Dendritic cell treated with granulocyte-macrophage colony-stimulating factor and Interleukin-4, amounts not matched to agents 40 ng/mL and 50 ng/mL, for 4 days (primary cell): Measurements from ENCODE around the gene VIL1.

Experiments
- H3K27ac Mint-ChIP-seq: one replicate; pipeline ENCODE4 v1.8.0; 2022; ENCODE audit warnings: mild to moderate bottlenecking, mixed read lengths
- H3K27me3 Mint-ChIP-seq: one replicate; pipeline ENCODE4 v1.8.0; 2022; ENCODE audit warnings: mild to moderate bottlenecking, mixed read lengths
- H3K36me3 Mint-ChIP-seq: one replicate; pipeline ENCODE4 v1.8.0; 2022; ENCODE audit warnings: low read depth, mixed read lengths
- H3K4me1 Mint-ChIP-seq: one replicate; pipeline ENCODE4 v1.8.0; 2022; ENCODE audit warnings: low read depth, mixed read lengths
- H3K4me3 Mint-ChIP-seq: one replicate; pipeline ENCODE4 v1.8.0; 2022; ENCODE audit warnings: mild to moderate bottlenecking, moderate library complexity, mixed read lengths
- H3K9me3 Mint-ChIP-seq: one replicate; pipeline ENCODE4 v1.8.0; 2022; ENCODE audit warnings: mixed read lengths
- intact Hi-C: fragments of 100-400 bp; cut with micrococcal nuclease; formaldehyde crosslinking; loops from one replicate; pipeline ENCODE4 v1.15.0; 2022

Gene VIL1

DNA sequence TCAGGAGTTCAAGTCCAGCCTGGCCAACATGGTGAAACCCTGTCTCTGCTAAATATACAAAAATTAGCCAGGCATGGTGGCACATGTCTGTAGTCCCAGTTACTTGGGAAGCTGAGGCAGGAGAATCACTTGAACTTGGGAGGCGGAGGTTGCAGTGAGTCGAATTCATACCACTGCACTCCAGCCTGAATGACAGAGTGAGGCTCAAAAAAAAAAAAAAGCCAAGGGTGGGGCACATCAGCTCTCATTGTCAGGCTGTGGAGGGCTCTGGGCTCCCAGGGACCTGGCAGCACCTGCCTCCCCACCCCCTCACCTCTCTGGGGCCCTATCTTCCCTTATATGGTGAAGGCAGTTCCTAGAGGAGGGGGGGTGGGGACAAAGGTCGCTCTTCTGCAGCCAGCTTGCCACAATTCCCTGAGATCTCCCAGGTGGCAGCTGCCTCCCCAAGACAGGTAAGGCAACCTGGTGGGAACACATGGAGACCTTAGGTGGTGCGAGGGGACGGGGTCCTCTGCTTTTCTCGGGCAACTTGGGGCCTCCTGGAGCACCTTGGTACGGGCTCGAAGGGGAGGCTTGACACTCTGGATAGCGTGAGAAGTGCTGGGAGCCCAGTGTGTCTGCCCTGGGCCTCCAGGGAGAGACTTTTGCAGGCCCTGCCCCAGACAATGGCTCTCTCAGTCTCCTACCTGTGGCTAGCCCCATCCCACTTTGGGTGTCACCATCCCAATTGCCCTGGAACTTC, at the start of gene VIL1:
Gene VIL1 (plus strand): TSS at position 407 of the 742 bp plus-strand sequence. CDS start 4,656 bp downstream, outside the sequence.
- no peaks in the 10 kb centered on the region for H3K36me3 Mint-ChIP-seq
- peaks cover 8% of the 10 kb centered on the region for H3K4me1 Mint-ChIP-seq
- no peaks in the 10 kb centered on the region for H3K27me3 Mint-ChIP-seq
- H3K9me3 Mint-ChIP-seq = no peaks in the 10 kb centered on the region
- no peak within 1 kb of the TSS for H3K27ac Mint-ChIP-seq
- no peak within 1 kb of the TSS for H3K4me3 Mint-ChIP-seq
- intact Hi-C loops = loop anchor here (10.0 kb wide), 1 partner anchor 216 kb away; no protein-coding TSS in a partner anchor

DNA sequence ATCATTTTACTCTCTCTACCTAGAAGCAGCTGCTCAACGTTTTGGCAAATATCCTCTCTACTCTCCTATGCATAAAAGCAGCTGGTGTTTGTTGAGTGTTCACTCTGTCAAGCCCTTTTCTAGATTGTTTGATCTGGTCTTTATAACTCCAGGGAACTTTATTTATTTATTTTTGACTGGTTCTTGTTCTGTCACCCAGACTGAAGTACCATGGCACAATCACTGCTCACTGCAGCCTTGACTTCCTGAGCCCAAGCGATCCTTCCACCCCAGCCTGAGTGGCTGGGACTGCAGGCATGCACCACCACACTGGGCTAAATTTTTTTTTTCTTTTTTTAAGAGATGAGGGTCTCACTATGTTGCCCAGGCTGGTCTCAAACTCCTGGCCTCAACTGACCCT, 49.6 kb upstream of the VIL1 start:
- Mint-ChIP-seq H3K36me3 (no peaks in the 10 kb centered on the region), H3K4me3 (no peak overlapping the region), H3K27me3 (no peaks in the 10 kb centered on the region), H3K9me3 (no peaks in the 10 kb centered on the region), H3K4me1 (peaks cover 67% of the 10 kb centered on the region), H3K27ac (peak overlapping the region; percentile 98)
- intact Hi-C loops = loop anchor here (5.0 kb wide), 1 partner anchor 77 kb away; the partner anchor contains the start of gene TMBIM1

DNA sequence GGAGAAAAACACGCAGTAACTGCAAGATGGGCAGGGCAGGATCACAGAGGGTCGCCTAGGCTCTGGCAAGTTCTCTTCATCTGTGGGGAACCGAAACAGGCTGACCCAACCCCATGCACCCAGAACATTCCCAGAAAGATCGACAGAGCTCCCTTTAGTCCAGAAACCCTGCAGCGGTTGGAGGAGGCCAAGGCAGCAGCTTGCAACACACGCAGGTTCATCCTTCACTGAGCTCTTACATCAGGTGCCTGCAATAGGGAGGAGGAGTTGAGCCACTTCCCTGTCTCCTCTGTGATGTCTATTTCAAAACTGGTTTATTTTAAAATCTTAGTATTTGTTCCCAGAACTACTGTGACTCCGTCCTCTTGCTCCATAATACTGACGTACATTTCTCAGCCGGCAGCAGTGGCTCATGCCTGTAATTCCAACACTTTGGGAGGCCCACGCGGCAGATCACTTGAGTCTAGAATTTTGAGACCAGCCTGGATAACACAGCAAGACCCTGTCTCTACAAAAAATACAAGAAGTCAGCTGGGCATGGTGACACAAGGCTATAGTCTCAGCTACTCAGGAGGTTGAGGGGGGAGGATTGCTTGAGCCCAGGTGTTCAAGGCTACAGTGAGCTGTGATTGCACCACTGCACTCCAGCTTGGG, 48.4 kb upstream of the VIL1 start:
- Mint-ChIP-seq H3K4me3 (peak overlapping the region; percentile 13), H3K27me3 (no peaks in the 10 kb centered on the region), H3K9me3 (no peaks in the 10 kb centered on the region), H3K27ac (peak overlapping the region; percentile 98), H3K4me1 (peaks cover 59% of the 10 kb centered on the region), H3K36me3 (no peaks in the 10 kb centered on the region)
- intact Hi-C loops = no loop called here

DNA sequence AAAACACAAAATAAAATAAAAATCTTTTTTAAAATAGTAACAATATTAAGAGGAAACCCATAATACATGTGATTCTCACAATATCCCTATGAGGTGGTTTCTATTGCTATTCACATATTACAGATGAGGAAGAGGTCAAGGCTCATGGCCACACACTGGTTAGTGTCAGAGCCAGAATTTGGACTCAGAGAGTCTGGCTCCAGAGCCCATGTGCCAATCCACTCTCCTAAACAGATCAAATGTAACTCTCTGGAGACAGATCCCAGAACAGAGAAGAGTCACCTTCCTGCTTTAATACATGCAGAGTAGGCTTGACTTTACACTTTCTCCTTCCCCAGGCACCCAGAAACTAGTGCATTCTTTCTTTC, 47.0 kb upstream of the VIL1 start:
- H3K4me1 Mint-ChIP-seq = peaks cover 49% of the 10 kb centered on the region
- H3K27me3 Mint-ChIP-seq = no peaks in the 10 kb centered on the region
- no peak overlapping the region for H3K4me3 Mint-ChIP-seq
- no peaks in the 10 kb centered on the region for H3K36me3 Mint-ChIP-seq
- intact Hi-C loops = no loop called here
- H3K27ac Mint-ChIP-seq = peak overlapping the region; percentile 6
- H3K9me3 Mint-ChIP-seq = no peaks in the 10 kb centered on the region

DNA sequence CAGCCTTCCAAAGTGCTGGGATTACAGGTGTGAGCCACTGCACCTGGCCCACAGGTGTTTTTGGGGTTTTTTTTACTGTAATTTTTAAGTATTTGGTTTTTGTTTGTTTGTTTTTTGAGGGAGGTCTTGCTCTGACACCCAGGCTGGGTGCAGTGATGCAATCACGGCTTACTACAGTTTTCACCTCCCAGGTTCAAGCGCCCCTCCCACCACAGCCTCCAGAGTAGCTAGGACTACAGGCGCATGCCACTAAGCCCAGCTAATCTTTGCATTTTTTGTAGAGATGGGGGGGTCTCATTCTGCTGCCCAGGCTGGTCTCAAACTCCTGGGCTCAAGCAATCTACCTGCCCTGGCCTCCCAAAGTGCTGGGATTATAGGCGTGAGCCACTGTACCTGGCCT, 44.1 kb upstream of the VIL1 start:
- Mint-ChIP-seq H3K9me3 (no peaks in the 10 kb centered on the region), H3K36me3 (no peaks in the 10 kb centered on the region), H3K4me3 (no peak overlapping the region), H3K4me1 (peaks cover 41% of the 10 kb centered on the region), H3K27me3 (no peaks in the 10 kb centered on the region), H3K27ac (no peak overlapping the region)
- intact Hi-C loops = no loop called here

DNA sequence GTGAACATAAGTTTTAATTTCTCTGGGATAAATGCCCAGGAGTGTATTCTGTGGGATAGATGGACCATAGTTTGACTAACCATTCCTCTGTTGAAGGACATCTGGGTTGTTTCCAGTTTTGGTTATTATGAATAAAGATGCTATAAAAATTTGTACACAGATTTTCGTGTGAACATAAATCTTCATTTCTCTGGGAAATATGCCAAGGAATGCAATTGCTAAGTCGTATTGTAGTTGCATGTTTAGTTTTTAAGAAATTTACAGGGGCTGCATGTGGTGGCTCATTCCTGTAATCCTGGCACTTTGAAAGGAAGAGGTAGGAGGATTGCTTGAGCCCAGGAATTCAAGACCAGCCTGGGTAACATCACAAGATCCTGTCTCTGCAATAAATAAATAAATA, 43.7 kb upstream of the VIL1 start:
- Mint-ChIP-seq H3K4me3 (no peak overlapping the region), H3K9me3 (no peaks in the 10 kb centered on the region), H3K27me3 (no peaks in the 10 kb centered on the region), H3K27ac (no peak overlapping the region), H3K36me3 (no peaks in the 10 kb centered on the region), H3K4me1 (peaks cover 41% of the 10 kb centered on the region)
- intact Hi-C loops = no loop called here

DNA sequence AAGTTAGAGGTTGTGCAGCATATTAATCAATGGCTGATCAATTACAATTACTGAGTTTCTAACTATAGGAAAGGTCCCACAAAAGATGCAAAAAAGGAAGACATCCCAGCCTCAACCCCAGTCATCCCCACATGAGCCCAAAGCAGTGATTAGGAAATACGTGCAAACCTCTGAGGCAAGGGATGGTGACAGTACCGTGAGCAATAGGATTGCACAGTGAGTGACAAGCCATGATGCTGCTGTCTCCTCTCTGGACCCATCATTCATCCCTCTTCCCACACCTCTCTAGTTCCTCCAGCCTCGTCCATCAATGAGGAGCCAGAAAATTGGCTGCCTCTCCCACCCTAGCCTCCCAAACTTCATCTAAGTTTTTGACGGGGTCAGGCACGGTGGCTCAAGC, 40.9 kb upstream of the VIL1 start:
- Mint-ChIP-seq H3K9me3 (no peaks in the 10 kb centered on the region), H3K36me3 (no peaks in the 10 kb centered on the region), H3K27me3 (no peaks in the 10 kb centered on the region), H3K4me1 (peaks cover 33% of the 10 kb centered on the region), H3K27ac (peak overlapping the region; percentile 31), H3K4me3 (no peak overlapping the region)
- intact Hi-C loops = no loop called here

DNA sequence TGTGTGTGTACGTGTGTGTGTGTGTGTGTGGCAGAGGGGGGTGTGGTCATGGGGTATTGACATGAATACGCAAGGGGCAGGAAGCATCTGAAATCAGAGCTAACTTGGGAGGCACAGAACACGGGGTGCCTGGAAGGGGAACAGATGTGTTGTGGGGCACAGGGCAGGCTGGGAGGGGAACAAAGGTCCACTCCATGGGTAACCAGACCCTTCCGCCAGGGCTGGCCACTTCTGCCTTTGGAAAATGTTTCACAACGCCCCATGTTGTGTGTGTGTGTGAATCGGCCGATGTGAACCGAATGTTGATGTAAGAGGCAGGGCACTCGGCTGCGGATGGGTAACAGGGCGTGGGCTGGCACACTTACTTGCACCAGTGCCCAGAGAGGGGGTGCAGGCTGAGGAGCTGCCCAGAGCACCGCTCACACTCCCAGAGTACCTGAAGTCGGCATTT, 37.0 kb upstream of the VIL1 start, which contains the start of gene SLC11A1:
Gene SLC11A1 (plus strand): TSS at position 358 of the 451 bp plus-strand sequence. CDS start 96 bp downstream, outside the sequence.
- Mint-ChIP-seq H3K36me3 (no peaks in the 10 kb centered on the region), H3K27ac (peak within 1 kb of the TSS; percentile 84), H3K4me3 (peak within 1 kb of the TSS; percentile 65), H3K9me3 (no peaks in the 10 kb centered on the region), H3K4me1 (peaks cover 69% of the 10 kb centered on the region), H3K27me3 (no peaks in the 10 kb centered on the region)
- intact Hi-C loops = no loop called here

DNA sequence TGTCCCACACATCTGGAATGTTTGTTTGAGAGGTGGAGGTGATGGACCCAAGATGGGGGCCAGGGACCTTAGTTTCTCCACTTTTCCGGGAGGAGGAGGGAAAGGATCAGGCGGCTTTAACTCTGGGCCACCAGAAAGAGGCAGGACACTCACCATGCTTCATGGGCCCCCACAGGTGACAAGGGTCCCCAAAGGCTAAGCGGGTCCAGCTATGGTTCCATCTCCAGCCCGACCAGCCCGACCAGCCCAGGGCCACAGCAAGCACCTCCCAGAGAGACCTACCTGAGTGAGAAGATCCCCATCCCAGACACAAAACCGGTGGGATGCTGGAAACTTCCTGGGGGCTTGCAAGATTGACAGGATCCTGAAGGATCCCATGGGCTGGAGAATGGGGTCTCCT, 36.1 kb upstream of the VIL1 start:
- H3K27ac Mint-ChIP-seq = peak overlapping the region; percentile 84
- intact Hi-C loops = no loop called here

DNA sequence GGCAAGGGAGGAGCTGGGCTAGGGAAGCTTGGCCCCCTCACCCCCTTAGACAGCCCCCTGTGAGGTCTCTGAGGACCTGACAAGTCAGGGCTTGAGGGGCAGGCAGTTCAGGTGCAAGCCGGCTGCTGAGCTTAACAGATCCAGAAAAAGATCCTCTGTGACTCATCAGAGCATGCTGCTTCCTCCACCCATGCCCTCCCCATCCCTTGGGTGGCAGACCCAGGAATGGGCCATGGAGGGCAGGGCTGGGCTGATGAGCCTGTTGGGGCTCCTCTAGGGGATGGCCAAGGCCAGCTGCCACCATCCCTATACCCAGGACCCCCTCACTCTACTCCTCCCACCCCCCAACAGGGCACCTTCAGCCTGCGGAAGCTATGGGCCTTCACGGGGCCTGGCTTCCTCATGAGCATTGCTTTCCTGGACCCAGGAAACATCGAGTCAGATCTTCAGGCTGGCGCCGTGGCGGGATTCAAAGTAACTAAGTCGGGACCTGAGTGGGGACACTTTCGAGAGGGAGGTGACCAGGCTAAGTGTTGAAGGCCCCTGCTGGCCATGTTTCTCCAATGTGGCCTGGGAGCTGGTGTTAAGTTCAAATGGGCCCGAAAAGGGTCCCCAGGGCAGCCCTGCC, 34.9 kb upstream of the VIL1 start:
- intact Hi-C loops = no loop called here
- peak overlapping the region; percentile 84 for H3K27ac Mint-ChIP-seq

More for the DNA sequence above, 36.1 kb upstream of the VIL1 start:
- Mint-ChIP-seq H3K4me3 (peak overlapping the region; percentile 65), H3K27me3 (no peaks in the 10 kb centered on the region), H3K4me1 (peaks cover 77% of the 10 kb centered on the region), H3K36me3 (no peaks in the 10 kb centered on the region), H3K9me3 (no peaks in the 10 kb centered on the region)

DNA sequence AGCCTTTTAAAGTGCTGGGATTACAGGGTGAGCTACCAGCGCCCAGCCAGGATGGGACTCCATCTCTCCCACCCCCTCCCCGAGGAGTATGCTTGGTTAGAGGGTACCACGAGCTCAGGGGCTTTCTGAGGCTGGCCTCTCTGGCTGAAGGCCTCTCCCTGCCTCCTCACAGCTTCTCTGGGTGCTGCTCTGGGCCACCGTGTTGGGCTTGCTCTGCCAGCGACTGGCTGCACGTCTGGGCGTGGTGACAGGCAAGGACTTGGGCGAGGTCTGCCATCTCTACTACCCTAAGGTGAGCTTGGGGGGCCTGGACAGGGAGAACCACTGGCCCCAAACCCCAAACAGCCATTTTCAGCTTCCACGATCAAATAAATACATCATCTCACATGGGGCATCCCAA, 33.9 kb upstream of the VIL1 start:
- no peaks in the 10 kb centered on the region for H3K36me3 Mint-ChIP-seq
- no peaks in the 10 kb centered on the region for H3K9me3 Mint-ChIP-seq
- intact Hi-C loops = no loop called here
- H3K27ac Mint-ChIP-seq = no peak overlapping the region
- no peak overlapping the region for H3K4me3 Mint-ChIP-seq
- H3K4me1 Mint-ChIP-seq = peaks cover 81% of the 10 kb centered on the region
- H3K27me3 Mint-ChIP-seq = no peaks in the 10 kb centered on the region

More for the DNA sequence above, 34.9 kb upstream of the VIL1 start:
- H3K4me3 Mint-ChIP-seq = no peak overlapping the region
- peaks cover 78% of the 10 kb centered on the region for H3K4me1 Mint-ChIP-seq
- no peaks in the 10 kb centered on the region for H3K36me3 Mint-ChIP-seq
- no peaks in the 10 kb centered on the region for H3K9me3 Mint-ChIP-seq
- no peaks in the 10 kb centered on the region for H3K27me3 Mint-ChIP-seq

DNA sequence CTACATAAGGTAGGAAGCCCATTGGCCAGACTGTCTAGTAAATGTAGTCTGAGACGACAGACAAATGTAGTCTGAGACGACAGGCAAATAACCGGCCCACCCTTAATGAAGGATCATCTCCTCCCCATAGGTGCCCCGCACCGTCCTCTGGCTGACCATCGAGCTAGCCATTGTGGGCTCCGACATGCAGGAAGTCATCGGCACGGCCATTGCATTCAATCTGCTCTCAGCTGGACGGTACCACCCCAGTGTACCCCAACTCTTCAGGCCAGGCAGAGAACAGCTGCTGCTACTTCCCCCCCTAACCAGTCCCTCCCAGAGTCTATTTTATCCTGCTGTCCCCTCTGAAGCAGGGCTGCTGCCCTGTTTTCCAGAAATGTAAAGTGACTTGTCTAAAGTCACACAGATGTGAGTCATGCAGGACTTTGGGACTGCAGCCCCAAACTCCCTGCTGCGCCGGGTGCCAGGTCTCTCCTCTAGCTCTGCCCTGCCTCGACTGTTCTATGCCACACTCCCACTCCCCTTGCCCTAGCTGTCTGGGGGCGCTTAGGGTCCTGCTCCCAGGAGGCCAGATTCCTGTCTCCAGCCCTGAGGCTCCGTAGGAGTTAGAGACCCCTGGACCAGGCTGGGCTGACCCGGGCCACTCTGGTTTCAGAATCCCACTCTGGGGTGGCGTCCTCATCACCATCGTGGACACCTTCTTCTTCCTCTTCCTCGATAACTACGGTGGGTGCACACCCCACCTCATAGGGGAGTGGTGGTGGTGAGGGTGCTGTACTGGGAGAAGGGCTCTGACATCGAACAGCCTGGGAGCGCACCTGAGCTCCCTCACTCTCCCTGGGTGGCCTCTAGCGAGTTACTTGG, 32.2 kb upstream of the VIL1 start:
- Mint-ChIP-seq H3K9me3 (no peaks in the 10 kb centered on the region), H3K4me1 (peaks cover 88% of the 10 kb centered on the region), H3K4me3 (no peak overlapping the region), H3K27ac (peak overlapping the region; percentile 76), H3K27me3 (no peaks in the 10 kb centered on the region), H3K36me3 (peaks cover 5% of the 10 kb centered on the region)
- intact Hi-C loops = no loop called here

DNA sequence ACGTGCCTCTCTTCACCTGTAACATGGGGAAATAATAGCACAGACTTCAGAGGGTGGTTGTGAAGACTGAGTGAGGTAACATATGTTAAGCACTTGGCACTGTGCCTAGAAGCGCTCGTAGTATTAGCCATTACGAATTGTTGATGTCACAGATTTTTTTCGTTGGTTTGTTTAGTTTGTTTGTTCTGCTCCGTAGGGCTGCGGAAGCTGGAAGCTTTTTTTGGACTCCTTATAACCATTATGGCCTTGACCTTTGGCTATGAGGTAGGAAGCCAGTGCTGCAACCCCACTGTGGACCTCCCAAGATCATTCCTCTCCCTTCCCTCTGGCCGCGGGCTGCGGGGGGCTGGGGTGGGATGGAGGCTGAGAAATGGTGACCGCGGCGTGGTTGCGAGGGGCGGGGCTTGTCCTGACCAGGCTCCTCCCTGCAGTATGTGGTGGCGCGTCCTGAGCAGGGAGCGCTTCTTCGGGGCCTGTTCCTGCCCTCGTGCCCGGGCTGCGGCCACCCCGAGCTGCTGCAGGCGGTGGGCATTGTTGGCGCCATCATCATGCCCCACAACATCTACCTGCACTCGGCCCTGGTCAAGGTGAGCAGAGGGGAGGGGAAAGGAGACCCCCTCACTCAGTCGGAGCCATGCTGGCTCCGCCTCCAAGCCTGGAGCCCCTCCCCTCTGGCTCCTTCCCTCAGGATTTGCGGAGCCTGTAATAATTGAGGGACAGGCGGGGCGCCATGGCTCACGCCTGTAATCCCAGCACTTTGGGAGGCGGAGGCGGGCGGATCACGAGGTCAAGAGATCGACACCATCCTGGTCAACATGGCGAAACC, 31.3 kb upstream of the VIL1 start:
- H3K36me3 Mint-ChIP-seq = peaks cover 5% of the 10 kb centered on the region
- intact Hi-C loops = no loop called here
- peak overlapping the region; percentile 69 for H3K4me3 Mint-ChIP-seq
- H3K27me3 Mint-ChIP-seq = no peaks in the 10 kb centered on the region
- peak overlapping the region; percentile 76 for H3K27ac Mint-ChIP-seq
- peaks cover 85% of the 10 kb centered on the region for H3K4me1 Mint-ChIP-seq
- no peaks in the 10 kb centered on the region for H3K9me3 Mint-ChIP-seq
